HEK293 (cell line): ENCODE data around the gene RHOT1.

ENCODE experiments used
- GLIS1 ChIP-seq: fragments of 450-650 bp; formaldehyde crosslinking; IDR thresholded peaks from 2 replicates; pipeline ENCODE4 v1.5.1; 2016; ENCODE audit warnings: missing biosample characterization, missing genetic modification characterization
- HOXD13 ChIP-seq: sonication (generic); formaldehyde crosslinking; IDR thresholded peaks from 2 replicates; pipeline ENCODE4 v1.8.0; 2022; ENCODE audit warnings: missing genetic modification reagents, borderline replicate concordance
- IKZF3 ChIP-seq: fragments of 450-650 bp; IDR thresholded peaks from 2 replicates; pipeline ENCODE4 v1.5.0; 2018; ENCODE audit warnings: missing biosample characterization, mild to moderate bottlenecking, missing genetic modification characterization, moderate library complexity
- KLF8 ChIP-seq: fragments of 450-650 bp; formaldehyde crosslinking; IDR thresholded peaks from 2 replicates; pipeline ENCODE4 v1.5.1; 2016; ENCODE audit warnings: missing biosample characterization, missing genetic modification characterization
- OVOL3 ChIP-seq: fragments of 450-650 bp; formaldehyde crosslinking; IDR thresholded peaks from 2 replicates; pipeline ENCODE4 v1.5.1; 2016; ENCODE audit warnings: missing biosample characterization, missing genetic modification characterization
- PBX3 ChIP-seq: sonication (generic); formaldehyde crosslinking; IDR thresholded peaks from 2 replicates; pipeline ENCODE4 v1.8.1; 2022; ENCODE audit warnings: mild to moderate bottlenecking, moderate library complexity, missing genetic modification reagents
- SP2 ChIP-seq: fragments of 450-650 bp; formaldehyde crosslinking; IDR thresholded peaks from 2 replicates; pipeline ENCODE4 v1.5.1; 2016; ENCODE audit warnings: missing biosample characterization, missing genetic modification characterization
- SP7 ChIP-seq: fragments of 450-650 bp; formaldehyde crosslinking; IDR thresholded peaks from 2 replicates; pipeline ENCODE4 v1.5.1; 2016; ENCODE audit warnings: missing biosample characterization, missing genetic modification characterization
- YY1 ChIP-seq: fragments of 450-650 bp; formaldehyde crosslinking; IDR thresholded peaks from 2 replicates; pipeline ENCODE4 v1.5.1; 2018; ENCODE audit warnings: missing biosample characterization, missing genetic modification characterization
- ZBTB26 ChIP-seq: fragments of 450-650 bp; formaldehyde crosslinking; optimal IDR thresholded peaks from 2 replicates; pipeline ENCODE3; 2016; ENCODE audit warnings: missing biosample characterization, mild to moderate bottlenecking, missing genetic modification characterization
- ZEB2 ChIP-seq: fragments of 450-650 bp; formaldehyde crosslinking; IDR thresholded peaks from 2 replicates; pipeline ENCODE4 v1.5.1; 2016; ENCODE audit warnings: missing biosample characterization, missing genetic modification characterization
- ZFHX2 ChIP-seq: fragments of 450-650 bp; formaldehyde crosslinking; conservative IDR thresholded peaks from 2 replicates; pipeline ENCODE4 v1.5.1; 2016; ENCODE audit warnings: missing biosample characterization, missing genetic modification characterization
- ZNF19 ChIP-seq: fragments of 450-650 bp; formaldehyde crosslinking; IDR thresholded peaks from 2 replicates; pipeline ENCODE4; 2016; ENCODE audit warnings: missing biosample characterization, missing genetic modification characterization, low read depth
- ZNF2 ChIP-seq: fragments of 450-650 bp; formaldehyde crosslinking; IDR thresholded peaks from 2 replicates; pipeline ENCODE4 v1.5.1; 2016; ENCODE audit warnings: missing biosample characterization, missing genetic modification characterization
- ZNF214 ChIP-seq: fragments of 450-650 bp; formaldehyde crosslinking; IDR thresholded peaks from 2 replicates; pipeline ENCODE4 v1.5.1; 2017; ENCODE audit warnings: missing biosample characterization, mild to moderate bottlenecking, missing genetic modification characterization, borderline replicate concordance
- ZNF23 ChIP-seq: fragments of 450-650 bp; formaldehyde crosslinking; IDR thresholded peaks from 2 replicates; pipeline ENCODE4 v1.5.1; 2016; ENCODE audit warnings: missing biosample characterization, missing genetic modification characterization, borderline replicate concordance
- ZNF302 ChIP-seq: fragments of 450-650 bp; formaldehyde crosslinking; IDR thresholded peaks from 2 replicates; pipeline ENCODE4 v1.5.1; 2016; ENCODE audit warnings: missing biosample characterization, missing genetic modification characterization, low read depth
- ZNF335 ChIP-seq: fragments of 450-650 bp; formaldehyde crosslinking; conservative IDR thresholded peaks from 2 replicates; pipeline ENCODE4 v1.5.1; 2016; ENCODE audit warnings: missing biosample characterization, missing genetic modification characterization
- ZNF366 ChIP-seq: fragments of 450-650 bp; formaldehyde crosslinking; conservative IDR thresholded peaks from 2 replicates; pipeline ENCODE4 v1.5.1; 2016; ENCODE audit warnings: missing biosample characterization, missing genetic modification characterization
- ZNF423 ChIP-seq: fragments of 450-650 bp; formaldehyde crosslinking; IDR thresholded peaks from 2 replicates; pipeline ENCODE4 v1.5.1; 2016; ENCODE audit warnings: missing biosample characterization, missing genetic modification characterization
- ZNF426 ChIP-seq: fragments of 450-650 bp; formaldehyde crosslinking; IDR thresholded peaks from 2 replicates; pipeline ENCODE4 v1.5.1; 2017; ENCODE audit warnings: missing biosample characterization, missing genetic modification characterization, mild to moderate bottlenecking, inconsistent platforms, moderate library complexity
- ZNF529 ChIP-seq: fragments of 450-650 bp; formaldehyde crosslinking; IDR thresholded peaks from 2 replicates; pipeline ENCODE4 v1.5.1; 2017; ENCODE audit warnings: missing genetic modification characterization, missing biosample characterization; ENCODE audit not compliant: insufficient replicate concordance
- ZNF596 ChIP-seq: fragments of 450-650 bp; IDR thresholded peaks from 2 replicates; pipeline ENCODE4 v1.5.0; 2018; ENCODE audit warnings: missing biosample characterization, mild to moderate bottlenecking, missing genetic modification characterization, moderate library complexity
- ZNF701 ChIP-seq: fragments of 450-650 bp; formaldehyde crosslinking; IDR thresholded peaks from 2 replicates; pipeline ENCODE4 v1.5.1; 2016; ENCODE audit warnings: missing biosample characterization, missing genetic modification characterization
- ZNF777 ChIP-seq: fragments of 450-650 bp; formaldehyde crosslinking; IDR thresholded peaks from 2 replicates; pipeline ENCODE4 v1.5.1; 2017; ENCODE audit warnings: missing biosample characterization, missing genetic modification characterization, borderline replicate concordance
- ZNF837 ChIP-seq: fragments of 450-650 bp; formaldehyde crosslinking; IDR thresholded peaks from 2 replicates; pipeline ENCODE4 v1.5.1; 2016; ENCODE audit warnings: missing biosample characterization, missing genetic modification characterization
- TF ChIP-seq, protein P1 (sequence below): fragments of 450-650 bp; formaldehyde crosslinking; IDR thresholded peaks from 2 replicates; pipeline ENCODE4 v1.5.1; 2016; ENCODE audit warnings: missing biosample characterization, missing genetic modification characterization
- TF ChIP-seq, protein P2 (sequence below): fragments of 450-650 bp; formaldehyde crosslinking; IDR thresholded peaks from 2 replicates; pipeline ENCODE4 v1.5.1; 2016; ENCODE audit warnings: missing biosample characterization, missing genetic modification characterization, borderline replicate concordance
- TF ChIP-seq, protein P3 (sequence below): fragments of 450-650 bp; formaldehyde crosslinking; IDR thresholded peaks from 2 replicates; pipeline ENCODE4 v1.5.1; 2017; ENCODE audit warnings: missing biosample characterization, missing genetic modification characterization

RHOT1 gene

GRCh38 chr17:32127158-32127897 lies 15.0 kb upstream of the RHOT1 start (continued):
- no peak for TF ChIP-seq PBX3 (CRISPR knock-in tag)
- TF ChIP-seq ZNF214 (tag by site-specific recombination), result no peak
- TF ChIP-seq ZNF335 (tag by site-specific recombination), result peak; percentile 81
- TF ChIP-seq, protein P1, sequence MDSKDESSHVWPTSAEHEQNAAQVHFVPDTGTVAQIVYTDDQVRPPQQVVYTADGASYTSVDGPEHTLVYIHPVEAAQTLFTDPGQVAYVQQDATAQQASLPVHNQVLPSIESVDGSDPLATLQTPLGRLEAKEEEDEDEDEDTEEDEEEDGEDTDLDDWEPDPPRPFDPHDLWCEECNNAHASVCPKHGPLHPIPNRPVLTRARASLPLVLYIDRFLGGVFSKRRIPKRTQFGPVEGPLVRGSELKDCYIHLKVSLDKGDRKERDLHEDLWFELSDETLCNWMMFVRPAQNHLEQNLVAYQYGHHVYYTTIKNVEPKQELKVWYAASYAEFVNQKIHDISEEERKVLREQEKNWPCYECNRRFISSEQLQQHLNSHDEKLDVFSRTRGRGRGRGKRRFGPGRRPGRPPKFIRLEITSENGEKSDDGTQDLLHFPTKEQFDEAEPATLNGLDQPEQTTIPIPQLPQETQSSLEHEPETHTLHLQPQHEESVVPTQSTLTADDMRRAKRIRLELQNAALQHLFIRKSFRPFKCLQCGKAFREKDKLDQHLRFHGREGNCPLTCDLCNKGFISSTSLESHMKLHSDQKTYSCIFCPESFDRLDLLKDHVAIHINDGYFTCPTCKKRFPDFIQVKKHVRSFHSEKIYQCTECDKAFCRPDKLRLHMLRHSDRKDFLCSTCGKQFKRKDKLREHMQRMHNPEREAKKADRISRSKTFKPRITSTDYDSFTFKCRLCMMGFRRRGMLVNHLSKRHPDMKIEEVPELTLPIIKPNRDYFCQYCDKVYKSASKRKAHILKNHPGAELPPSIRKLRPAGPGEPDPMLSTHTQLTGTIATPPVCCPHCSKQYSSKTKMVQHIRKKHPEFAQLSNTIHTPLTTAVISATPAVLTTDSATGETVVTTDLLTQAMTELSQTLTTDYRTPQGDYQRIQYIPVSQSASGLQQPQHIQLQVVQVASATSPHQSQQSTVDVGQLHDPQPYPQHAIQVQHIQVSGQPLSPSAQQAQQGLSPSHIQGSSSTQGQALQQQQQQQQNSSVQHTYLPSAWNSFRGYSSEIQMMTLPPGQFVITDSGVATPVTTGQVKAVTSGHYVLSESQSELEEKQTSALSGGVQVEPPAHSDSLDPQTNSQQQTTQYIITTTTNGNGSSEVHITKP (tag by site-specific recombination), result peak; percentile 34; the same call in 1 of the 2 replicates
- no peak for TF ChIP-seq ZNF777
- TF ChIP-seq ZEB2 (tag by site-specific recombination), result peak; percentile 43
- TF ChIP-seq KLF8, result peak; percentile 83; the same call in 1 of the 2 replicates
- TF ChIP-seq SP7 (tag by site-specific recombination), result peak; percentile 67
- TF ChIP-seq ZBTB26 (tag by site-specific recombination), result peak; percentile 64
- TF ChIP-seq ZNF2, result 0 out of 2 replicates have a peak, but pooled peaks have one; percentile 13
- no peak for TF ChIP-seq ZNF426 (tag by site-specific recombination)
- TF ChIP-seq ZNF23 (tag by site-specific recombination), result no peak
- TF ChIP-seq ZNF596 (tag by site-specific recombination), result no peak
- no peak for TF ChIP-seq ZNF701 (tag by site-specific recombination)
- 0 out of 2 replicates have a peak, but pooled peaks have one; percentile 23 for TF ChIP-seq ZNF423 (tag by site-specific recombination)
- TF ChIP-seq ZNF19, result no peak
- TF ChIP-seq HOXD13, result no peak
- no peak for TF ChIP-seq ZNF302 (tag by site-specific recombination)
- TF ChIP-seq OVOL3, result no peak
- TF ChIP-seq, protein P2, sequence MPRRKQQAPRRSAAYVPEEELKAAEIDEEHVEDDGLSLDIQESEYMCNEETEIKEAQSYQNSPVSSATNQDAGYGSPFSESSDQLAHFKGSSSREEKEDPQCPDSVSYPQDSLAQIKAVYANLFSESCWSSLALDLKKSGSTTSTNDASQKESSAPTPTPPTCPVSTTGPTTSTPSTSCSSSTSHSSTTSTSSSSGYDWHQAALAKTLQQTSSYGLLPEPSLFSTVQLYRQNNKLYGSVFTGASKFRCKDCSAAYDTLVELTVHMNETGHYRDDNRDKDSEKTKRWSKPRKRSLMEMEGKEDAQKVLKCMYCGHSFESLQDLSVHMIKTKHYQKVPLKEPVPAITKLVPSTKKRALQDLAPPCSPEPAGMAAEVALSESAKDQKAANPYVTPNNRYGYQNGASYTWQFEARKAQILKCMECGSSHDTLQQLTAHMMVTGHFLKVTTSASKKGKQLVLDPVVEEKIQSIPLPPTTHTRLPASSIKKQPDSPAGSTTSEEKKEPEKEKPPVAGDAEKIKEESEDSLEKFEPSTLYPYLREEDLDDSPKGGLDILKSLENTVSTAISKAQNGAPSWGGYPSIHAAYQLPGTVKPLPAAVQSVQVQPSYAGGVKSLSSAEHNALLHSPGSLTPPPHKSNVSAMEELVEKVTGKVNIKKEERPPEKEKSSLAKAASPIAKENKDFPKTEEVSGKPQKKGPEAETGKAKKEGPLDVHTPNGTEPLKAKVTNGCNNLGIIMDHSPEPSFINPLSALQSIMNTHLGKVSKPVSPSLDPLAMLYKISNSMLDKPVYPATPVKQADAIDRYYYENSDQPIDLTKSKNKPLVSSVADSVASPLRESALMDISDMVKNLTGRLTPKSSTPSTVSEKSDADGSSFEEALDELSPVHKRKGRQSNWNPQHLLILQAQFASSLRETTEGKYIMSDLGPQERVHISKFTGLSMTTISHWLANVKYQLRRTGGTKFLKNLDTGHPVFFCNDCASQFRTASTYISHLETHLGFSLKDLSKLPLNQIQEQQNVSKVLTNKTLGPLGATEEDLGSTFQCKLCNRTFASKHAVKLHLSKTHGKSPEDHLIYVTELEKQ (tag by site-specific recombination), result no peak
- peak; percentile 65 for TF ChIP-seq SP2 (tag by site-specific recombination)
- TF ChIP-seq ZNF366, result peak; percentile 33; the same call in 1 of the 2 replicates
- TF ChIP-seq ZNF837 (tag by site-specific recombination), result no peak
- no peak for TF ChIP-seq ZNF529 (tag by site-specific recombination)
- TF ChIP-seq GLIS1, result peak; percentile 73
- TF ChIP-seq, protein P3, sequence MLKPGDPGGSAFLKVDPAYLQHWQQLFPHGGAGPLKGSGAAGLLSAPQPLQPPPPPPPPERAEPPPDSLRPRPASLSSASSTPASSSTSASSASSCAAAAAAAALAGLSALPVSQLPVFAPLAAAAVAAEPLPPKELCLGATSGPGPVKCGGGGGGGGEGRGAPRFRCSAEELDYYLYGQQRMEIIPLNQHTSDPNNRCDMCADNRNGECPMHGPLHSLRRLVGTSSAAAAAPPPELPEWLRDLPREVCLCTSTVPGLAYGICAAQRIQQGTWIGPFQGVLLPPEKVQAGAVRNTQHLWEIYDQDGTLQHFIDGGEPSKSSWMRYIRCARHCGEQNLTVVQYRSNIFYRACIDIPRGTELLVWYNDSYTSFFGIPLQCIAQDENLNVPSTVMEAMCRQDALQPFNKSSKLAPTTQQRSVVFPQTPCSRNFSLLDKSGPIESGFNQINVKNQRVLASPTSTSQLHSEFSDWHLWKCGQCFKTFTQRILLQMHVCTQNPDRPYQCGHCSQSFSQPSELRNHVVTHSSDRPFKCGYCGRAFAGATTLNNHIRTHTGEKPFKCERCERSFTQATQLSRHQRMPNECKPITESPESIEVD, result no peak
- TF ChIP-seq YY1 (tag by site-specific recombination), result no peak
- no peak; the same call in 1 of the 2 replicates for TF ChIP-seq ZFHX2 (tag by site-specific recombination)
- TF ChIP-seq IKZF3 (tag by site-specific recombination), result peak; percentile 86; the same call in 1 of the 2 replicates
